ENCODE measurements around the gene SOX5. TPM values are rescaled to one million over a fixed set of nuclear protein-coding genes. Genes with fewer than 3 reads are reported as not detected.
"Not testable (repeated sequence)": the region's sequence is repeated elsewhere in the genome, so short reads cannot be mapped to it uniquely, and the experiment has no call there.

The SOX5 gene
- total RNA-seq, 2 donors from 2014 or later = 15.6 to 18.1 TPM

- intact Hi-C loops (cut with DNase I) = no loop called here
- DNase-seq (ENCODE audit: low spot score) = no peak
Observed at GRCh38 chr12:23719493-23719892, 230.0 kb downstream of the SOX5 start.

- intact Hi-C loops (cut with DNase I); DNase-seq (ENCODE audit: low spot score): not testable (repeated sequence)
Observed at GRCh38 chr12:23710361-23710760, 239.1 kb downstream of the SOX5 start.

GRCh38 chr12:23708185-23708837, 241.2 kb downstream of the SOX5 start:
- intact Hi-C loops (cut with DNase I) = no loop called here
- no peak for DNase-seq (ENCODE audit: low spot score)

- intact Hi-C loops (cut with DNase I) = no loop called here
- DNase-seq (ENCODE audit: low spot score) = no peak
Observed at GRCh38 chr12:23707270-23707669, 242.2 kb downstream of the SOX5 start.

- DNase-seq (ENCODE audit: low spot score) = no peak
- intact Hi-C loops (cut with DNase I) = no loop called here
Observed at GRCh38 chr12:23704992-23705943, 244.2 kb downstream of the SOX5 start.

GRCh38 chr12:23703051-23703450, 246.4 kb downstream of the SOX5 start:
- intact Hi-C loops (cut with DNase I) = no loop called here
- DNase-seq (ENCODE audit: low spot score) = no peak

GRCh38 chr12:23699031-23699430, 250.4 kb downstream of the SOX5 start:
- intact Hi-C loops (cut with DNase I) = no loop called here
- no peak for DNase-seq (ENCODE audit: low spot score)

- no peak for DNase-seq (ENCODE audit: low spot score)
- intact Hi-C loops (cut with DNase I) = no loop called here
Observed at GRCh38 chr12:23694920-23695319, 254.6 kb downstream of the SOX5 start.

- intact Hi-C loops (cut with DNase I) = no loop called here
- DNase-seq (ENCODE audit: low spot score) = no peak
Observed at GRCh38 chr12:23694307-23694706, 255.2 kb downstream of the SOX5 start.

GRCh38 chr12:23687947-23688346, 261.5 kb downstream of the SOX5 start:
- no peak for DNase-seq (ENCODE audit: low spot score)
- intact Hi-C loops (cut with DNase I) = no loop called here

- intact Hi-C loops (cut with DNase I) = no loop called here
- no peak for DNase-seq (ENCODE audit: low spot score)
Observed at GRCh38 chr12:23686095-23686494, 263.4 kb downstream of the SOX5 start.

GRCh38 chr12:23684121-23684520, 265.3 kb downstream of the SOX5 start:
- intact Hi-C loops (cut with DNase I) = no loop called here

GRCh38 chr12:23681237-23681636, 268.2 kb downstream of the SOX5 start:
- no peak for DNase-seq (ENCODE audit: low spot score)
- intact Hi-C loops (cut with DNase I) = no loop called here

More at GRCh38 chr12:23684121-23684520, 265.3 kb downstream of the SOX5 start:
- DNase-seq (ENCODE audit: low spot score) = no peak

- intact Hi-C loops (cut with DNase I) = no loop called here
Observed at GRCh38 chr12:23674064-23674463, 275.4 kb downstream of the SOX5 start.

GRCh38 chr12:23671881-23672280, 277.6 kb downstream of the SOX5 start:
- intact Hi-C loops (cut with DNase I) = no loop called here

More at GRCh38 chr12:23674064-23674463, 275.4 kb downstream of the SOX5 start:
- no peak for DNase-seq (ENCODE audit: low spot score)

GRCh38 chr12:23670684-23671083, 278.8 kb downstream of the SOX5 start:
- intact Hi-C loops (cut with DNase I) = no loop called here
- no peak for DNase-seq (ENCODE audit: low spot score)

More at GRCh38 chr12:23671881-23672280, 277.6 kb downstream of the SOX5 start:
- no peak for DNase-seq (ENCODE audit: low spot score)

- intact Hi-C loops (cut with DNase I) = no loop called here
Observed at GRCh38 chr12:23669691-23670090, 279.8 kb downstream of the SOX5 start.

GRCh38 chr12:23666866-23667265, 282.6 kb downstream of the SOX5 start:
- intact Hi-C loops (cut with DNase I) = no loop called here
- no peak for DNase-seq (ENCODE audit: low spot score)

More at GRCh38 chr12:23669691-23670090, 279.8 kb downstream of the SOX5 start:
- DNase-seq (ENCODE audit: low spot score) = no peak

GRCh38 chr12:23662966-23663365, 286.5 kb downstream of the SOX5 start:
- intact Hi-C loops (cut with DNase I) = no loop called here
- DNase-seq (ENCODE audit: low spot score) = no peak

GRCh38 chr12:23659131-23659530, 290.3 kb downstream of the SOX5 start:
- intact Hi-C loops (cut with DNase I) = no loop called here
- DNase-seq (ENCODE audit: low spot score) = no peak

Data from posterior vena cava (tissue), 2 donors.